HUES48 (cell line): ENCODE results near the gene PLCB1.

Experiments
- H3K27ac ChIP-seq: one replicate; pipeline ENCODE4 v1.7.0; 2013; ENCODE audit warnings: low read depth, low read length, inconsistent platforms
- H3K27me3 ChIP-seq: 2 replicates; pipeline ENCODE4 v1.6.1; 2013; ENCODE audit warnings: mild to moderate bottlenecking, low read length; ENCODE audit not compliant: control insufficient read depth, insufficient read depth
- H3K36me3 ChIP-seq: 2 replicates; pipeline ENCODE4 v1.6.1; 2013; ENCODE audit warnings: low read length; ENCODE audit not compliant: control insufficient read depth, insufficient read depth
- H3K4me1 ChIP-seq: 2 replicates; pipeline ENCODE4 v1.6.1; 2013; ENCODE audit warnings: mild to moderate bottlenecking, low read length; ENCODE audit not compliant: control insufficient read depth, insufficient read depth
- H3K4me3 ChIP-seq: 2 replicates; pipeline ENCODE4 v1.5.1; 2013; ENCODE audit warnings: mild to moderate bottlenecking, low read depth, low read length
- H3K9ac ChIP-seq: 2 replicates; pipeline ENCODE4 v1.6.1; 2013; ENCODE audit warnings: mild to moderate bottlenecking, low read depth, low read length, moderate library complexity
- H3K9me3 ChIP-seq: 2 replicates; pipeline ENCODE4 v1.6.1; 2013; ENCODE audit warnings: low read length; ENCODE audit not compliant: control insufficient read depth, insufficient read depth

PLCB1 gene

DNA sequence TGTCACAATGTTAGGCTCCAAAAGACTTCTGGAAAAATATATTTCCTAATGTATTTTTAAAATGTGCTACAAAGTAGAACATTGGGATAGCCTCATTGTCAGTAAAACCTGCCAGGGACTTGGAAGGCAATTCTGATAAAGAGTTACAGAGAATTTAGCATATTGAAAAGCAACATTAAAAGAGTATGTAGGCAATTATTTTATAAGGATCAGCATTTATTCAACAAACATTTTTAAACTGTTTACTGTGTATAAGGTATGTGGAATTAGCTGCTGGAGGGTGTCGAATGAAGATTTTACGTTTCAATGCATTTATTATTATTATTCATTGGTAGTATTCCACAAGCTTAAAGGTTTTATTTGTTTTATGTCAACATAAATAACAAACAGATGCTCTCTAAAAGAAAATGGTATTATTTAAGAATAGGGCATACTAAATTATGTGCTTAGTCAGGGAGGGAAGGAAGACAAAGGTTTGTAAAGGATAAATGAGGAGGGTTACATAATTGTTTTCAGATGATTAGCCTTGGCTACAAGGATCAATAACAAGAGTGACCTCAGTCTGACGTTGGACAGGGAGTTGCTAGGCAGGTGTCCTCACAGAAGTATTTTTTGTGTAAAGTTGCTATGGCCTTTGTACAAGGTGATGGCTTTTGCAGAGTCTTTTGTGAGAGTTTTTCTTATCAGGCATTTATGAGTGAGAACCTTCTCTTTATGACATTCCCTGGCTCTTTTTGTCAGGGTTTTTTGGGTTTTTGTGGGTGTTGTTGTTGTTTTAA is 623.5 kb downstream of the PLCB1 start:
- H3K27me3 ChIP-seq, result no peaks in the 10 kb centered on the region
- no peaks in the 10 kb centered on the region for H3K9me3 ChIP-seq
- no peak overlapping the region for H3K9ac ChIP-seq
- H3K4me1 ChIP-seq, result no peaks in the 10 kb centered on the region
- H3K36me3 ChIP-seq, result no peaks in the 10 kb centered on the region
- no peak overlapping the region for H3K4me3 ChIP-seq
- no peak overlapping the region for H3K27ac ChIP-seq

DNA sequence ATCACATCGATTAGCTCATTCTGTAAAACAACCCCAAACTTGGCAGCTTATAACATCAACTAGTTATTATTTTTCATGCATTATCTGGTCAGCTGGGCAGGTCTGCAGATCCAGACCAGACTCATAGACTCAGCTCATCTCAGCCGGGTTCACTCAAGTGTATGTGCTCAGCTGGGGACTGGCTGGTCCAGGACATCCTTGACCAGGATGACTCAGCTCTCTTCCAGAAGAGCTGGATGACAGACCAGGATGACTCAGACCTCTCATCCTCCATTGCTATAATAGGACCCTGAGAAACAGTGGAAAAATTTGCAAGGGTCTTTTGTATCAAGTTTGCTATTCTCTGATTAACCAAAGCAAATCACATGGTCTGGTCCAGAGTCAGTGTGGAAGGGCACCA is 624.3 kb downstream of the PLCB1 start:
- H3K27ac ChIP-seq, result no peak overlapping the region
- H3K4me3 ChIP-seq, result no peak overlapping the region
- H3K4me1 ChIP-seq, result no peaks in the 10 kb centered on the region
- no peak overlapping the region for H3K9ac ChIP-seq
- H3K36me3 ChIP-seq, result no peaks in the 10 kb centered on the region; the same call in 1 of the 2 replicates
- H3K9me3 ChIP-seq, result no peaks in the 10 kb centered on the region
- no peaks in the 10 kb centered on the region for H3K27me3 ChIP-seq

DNA sequence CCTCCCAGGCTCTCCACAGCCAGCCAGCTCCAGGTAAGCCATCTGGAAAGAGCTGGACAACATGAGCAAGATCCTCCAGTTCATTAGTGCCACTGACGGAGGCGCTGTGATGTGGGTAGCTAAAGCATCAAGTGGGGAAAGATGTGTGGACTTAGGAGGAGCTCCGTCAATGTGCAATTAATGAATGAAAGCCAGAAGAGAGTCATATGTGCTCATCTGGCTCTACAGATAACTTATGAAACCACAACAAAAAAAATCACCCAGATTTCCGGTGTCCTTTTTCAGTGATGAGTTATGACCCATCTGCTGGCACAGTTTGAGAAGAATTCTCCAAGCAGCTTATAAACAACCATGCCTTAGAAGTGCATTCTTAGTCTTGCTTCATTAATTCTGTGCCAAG is 625.1 kb downstream of the PLCB1 start:
- Histone ChIP-seq H3K9ac (no peak overlapping the region), H3K36me3 (no peaks in the 10 kb centered on the region; the same call in 1 of the 2 replicates), H3K27me3 (no peaks in the 10 kb centered on the region), H3K27ac (no peak overlapping the region), H3K9me3 (no peaks in the 10 kb centered on the region), H3K4me3 (no peak overlapping the region), H3K4me1 (no peaks in the 10 kb centered on the region)

DNA sequence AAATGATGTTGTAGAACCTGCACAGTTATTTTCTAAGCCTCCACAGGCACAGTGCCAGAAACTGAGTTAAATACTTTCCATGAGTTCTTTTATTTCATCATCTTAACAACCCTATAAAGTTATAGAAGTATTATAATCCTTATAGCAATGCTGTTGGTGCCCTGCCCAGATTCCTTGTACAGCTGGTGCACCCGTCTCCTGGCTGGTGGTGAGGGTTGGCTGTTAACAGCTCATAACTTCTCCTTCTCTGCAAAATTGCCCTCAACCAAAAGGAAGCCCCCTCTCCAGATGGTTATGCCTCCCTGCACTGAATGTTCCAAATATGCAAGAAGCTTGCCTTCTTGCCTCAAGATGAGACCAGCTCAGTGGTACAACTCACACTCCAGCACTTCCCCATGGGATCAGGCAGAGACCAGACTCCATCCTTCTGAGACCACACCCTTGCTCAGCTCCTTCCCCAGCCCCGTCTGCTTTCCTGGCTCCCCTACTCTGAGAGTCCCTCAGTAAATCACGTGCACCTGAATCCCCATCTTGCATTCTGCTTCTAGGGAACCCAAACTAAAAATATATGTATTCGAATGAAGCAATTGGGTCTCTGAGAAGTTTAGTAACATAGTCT is 632.4 kb downstream of the PLCB1 start:
- H3K9ac ChIP-seq, result no peak overlapping the region
- no peak overlapping the region for H3K4me3 ChIP-seq
- no peaks in the 10 kb centered on the region; the same call in 1 of the 2 replicates for H3K36me3 ChIP-seq
- H3K9me3 ChIP-seq, result no peaks in the 10 kb centered on the region
- H3K27me3 ChIP-seq, result no peaks in the 10 kb centered on the region
- no peak overlapping the region for H3K27ac ChIP-seq
- no peaks in the 10 kb centered on the region for H3K4me1 ChIP-seq

DNA sequence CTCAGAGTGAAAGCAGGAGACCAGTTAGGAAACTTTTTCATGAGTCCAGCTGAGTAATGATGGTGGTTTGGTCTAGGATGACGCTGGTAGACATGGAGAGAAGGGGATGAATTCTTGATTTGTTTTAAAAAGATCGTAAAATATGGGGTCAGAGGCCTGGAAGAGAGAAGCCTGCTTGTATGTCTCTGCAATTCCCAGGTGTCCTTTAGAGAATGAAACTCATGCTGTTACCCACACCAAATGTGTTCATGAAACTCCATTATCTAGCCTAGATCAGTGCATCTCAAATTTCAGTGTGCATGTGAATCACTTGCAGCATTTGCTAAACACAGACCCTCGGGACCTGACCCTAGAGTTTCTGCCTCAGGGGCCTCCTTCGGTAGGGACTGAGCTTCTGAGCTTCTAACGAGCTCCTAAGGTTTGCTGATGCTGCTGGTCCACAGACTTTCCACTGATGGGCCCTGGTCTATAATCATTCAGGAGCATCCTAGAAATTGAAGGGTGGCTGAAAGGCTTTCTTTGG is 634.9 kb downstream of the PLCB1 start:
- Histone ChIP-seq H3K9me3 (no peaks in the 10 kb centered on the region), H3K27me3 (no peaks in the 10 kb centered on the region), H3K4me1 (no peaks in the 10 kb centered on the region), H3K27ac (no peak overlapping the region), H3K9ac (no peak overlapping the region), H3K4me3 (no peak overlapping the region), H3K36me3 (no peaks in the 10 kb centered on the region; the same call in 1 of the 2 replicates)

DNA sequence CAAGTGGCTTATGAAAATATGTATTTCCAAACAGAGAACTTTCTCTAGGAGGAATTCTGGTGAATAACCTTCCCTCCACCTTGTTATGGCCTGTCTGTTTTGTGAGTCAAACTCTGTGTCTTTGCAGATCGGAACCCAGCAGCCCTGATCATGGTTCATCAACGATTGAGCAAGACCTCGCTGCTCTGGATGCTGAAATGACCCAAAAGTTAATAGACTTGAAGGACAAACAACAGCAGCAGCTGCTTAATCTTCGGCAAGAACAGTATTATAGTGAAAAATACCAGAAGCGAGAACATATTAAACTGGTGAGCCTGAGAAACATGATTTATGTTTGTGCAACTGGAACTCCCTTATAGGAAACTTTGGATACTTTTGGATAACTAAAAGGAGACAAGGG is 642.3 kb downstream of the PLCB1 start:
- Histone ChIP-seq H3K9me3 (no peaks in the 10 kb centered on the region), H3K4me1 (no peaks in the 10 kb centered on the region), H3K27ac (no peak overlapping the region), H3K36me3 (no peaks in the 10 kb centered on the region), H3K4me3 (no peak overlapping the region), H3K9ac (no peak overlapping the region), H3K27me3 (no peaks in the 10 kb centered on the region)

DNA sequence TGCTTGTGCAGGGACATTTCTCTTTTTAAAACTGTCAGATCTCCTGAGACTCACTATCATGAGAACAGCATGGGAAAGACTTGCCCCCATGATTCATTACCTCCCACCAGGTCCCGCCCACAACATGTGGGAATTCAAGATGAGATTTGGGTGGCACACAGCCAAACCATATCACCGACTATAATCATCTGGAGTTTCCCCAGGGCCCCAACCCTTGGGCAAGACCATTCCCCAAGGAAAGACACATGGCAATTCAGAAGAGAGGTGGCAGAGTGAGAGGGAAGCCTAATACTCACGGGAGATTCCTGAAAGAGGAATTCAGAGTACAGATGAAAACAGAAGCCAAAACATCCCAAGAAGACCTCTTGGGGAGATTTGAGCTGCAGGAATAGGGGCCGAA is 645.8 kb downstream of the PLCB1 start:
- H3K4me1 ChIP-seq, result no peaks in the 10 kb centered on the region
- no peaks in the 10 kb centered on the region for H3K36me3 ChIP-seq
- H3K9me3 ChIP-seq, result no peaks in the 10 kb centered on the region
- H3K27ac ChIP-seq, result no peak overlapping the region
- H3K27me3 ChIP-seq, result no peaks in the 10 kb centered on the region
- H3K4me3 ChIP-seq, result no peak overlapping the region
- H3K9ac ChIP-seq, result no peak overlapping the region

DNA sequence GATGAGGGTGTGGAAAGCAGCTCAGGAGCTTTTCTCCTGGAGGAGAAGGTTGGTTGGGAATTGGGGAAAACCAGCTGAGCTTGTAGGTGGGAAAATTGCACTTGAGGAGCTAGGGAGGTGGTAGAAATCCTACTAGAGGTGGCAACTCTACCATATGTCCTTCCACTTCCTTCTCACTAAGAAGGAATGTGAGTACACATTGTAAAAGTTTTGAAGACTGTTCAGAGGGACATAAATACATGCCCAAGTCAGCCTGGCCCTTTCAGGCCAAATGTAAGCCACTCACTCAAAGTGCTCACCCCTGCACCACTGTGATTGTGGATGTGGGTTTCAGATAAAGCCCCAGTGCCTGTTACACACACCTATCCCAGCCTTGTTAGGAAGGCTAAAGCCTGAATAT is 646.3 kb downstream of the PLCB1 start:
- H3K4me3 ChIP-seq, result no peak overlapping the region
- no peaks in the 10 kb centered on the region for H3K36me3 ChIP-seq
- no peaks in the 10 kb centered on the region for H3K9me3 ChIP-seq
- no peaks in the 10 kb centered on the region for H3K4me1 ChIP-seq
- no peak overlapping the region for H3K27ac ChIP-seq
- no peaks in the 10 kb centered on the region for H3K27me3 ChIP-seq
- H3K9ac ChIP-seq, result no peak overlapping the region

DNA sequence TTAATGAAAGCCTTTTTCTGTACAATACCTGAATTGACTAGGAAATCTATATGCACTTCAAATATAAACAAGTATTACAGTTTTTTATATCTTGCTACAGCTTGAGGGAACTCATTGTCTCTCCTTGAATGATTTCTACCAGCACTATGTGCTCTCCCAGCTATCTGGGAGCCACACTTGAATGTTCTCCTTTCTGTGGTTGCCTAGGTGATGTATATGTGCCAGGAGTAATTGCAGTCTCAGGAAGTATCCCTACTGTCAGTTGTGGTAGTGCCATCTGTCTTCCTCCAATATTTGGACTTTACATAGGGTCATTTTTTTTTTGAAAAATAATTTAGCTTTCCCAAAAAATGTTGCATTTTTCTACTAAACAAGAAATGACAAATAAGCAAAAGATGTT is 648.8 kb downstream of the PLCB1 start:
- no peaks in the 10 kb centered on the region for H3K36me3 ChIP-seq
- H3K27me3 ChIP-seq, result no peaks in the 10 kb centered on the region
- H3K27ac ChIP-seq, result no peak overlapping the region
- H3K9ac ChIP-seq, result no peak overlapping the region
- peaks cover 6% of the 10 kb centered on the region; the same call in 1 of the 2 replicates for H3K4me1 ChIP-seq
- no peaks in the 10 kb centered on the region for H3K9me3 ChIP-seq
- no peak overlapping the region for H3K4me3 ChIP-seq

DNA sequence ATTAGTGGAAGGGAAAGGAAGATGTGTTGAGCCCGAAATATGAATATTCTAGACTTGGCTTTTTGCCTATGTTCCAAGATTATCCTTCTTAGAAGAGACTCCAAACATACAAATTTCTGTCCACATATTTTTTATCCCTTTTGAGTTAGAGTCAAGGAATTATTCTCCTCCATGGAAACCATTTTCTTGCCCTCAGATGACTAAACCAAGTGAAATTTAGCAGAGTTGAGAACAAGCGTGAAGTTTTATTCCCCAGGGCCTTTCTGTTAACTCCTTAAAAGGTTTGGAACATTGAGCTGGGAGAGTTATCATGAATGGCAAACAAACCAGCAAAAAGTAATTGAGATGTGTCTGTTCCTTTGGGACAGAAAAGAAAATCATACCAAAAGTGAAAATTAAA is 650.7 kb downstream of the PLCB1 start:
- no peaks in the 10 kb centered on the region for H3K36me3 ChIP-seq
- H3K27me3 ChIP-seq, result no peaks in the 10 kb centered on the region
- no peaks in the 10 kb centered on the region for H3K9me3 ChIP-seq
- no peak overlapping the region for H3K9ac ChIP-seq
- H3K27ac ChIP-seq, result no peak overlapping the region
- no peak overlapping the region for H3K4me3 ChIP-seq
- peaks cover 6% of the 10 kb centered on the region; the same call in 1 of the 2 replicates for H3K4me1 ChIP-seq

DNA sequence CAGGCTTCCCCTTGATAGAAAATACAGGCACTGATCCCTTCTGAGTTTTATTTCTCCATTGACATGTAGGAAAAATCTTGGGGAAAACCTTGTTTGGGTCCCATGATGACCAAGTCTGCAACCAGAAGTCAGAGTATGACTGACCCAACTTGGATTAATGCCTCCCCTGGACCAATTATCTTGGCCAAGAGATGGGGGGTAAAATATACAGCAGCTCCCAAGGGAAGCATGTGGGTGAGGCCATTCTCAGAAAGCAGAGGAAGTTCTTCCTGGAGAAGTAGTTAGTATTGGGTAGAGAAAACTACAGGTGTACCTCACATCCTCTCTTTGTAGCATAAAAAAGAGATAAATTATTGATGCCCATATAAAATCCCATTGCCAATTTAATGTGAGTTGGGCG is 651.7 kb downstream of the PLCB1 start:
- Histone ChIP-seq H3K9me3 (no peaks in the 10 kb centered on the region), H3K27ac (no peak overlapping the region), H3K4me3 (no peak overlapping the region), H3K27me3 (no peaks in the 10 kb centered on the region), H3K4me1 (peaks cover 14% of the 10 kb centered on the region), H3K9ac (no peak overlapping the region), H3K36me3 (no peaks in the 10 kb centered on the region)
